Stimulated activated CD4-positive, alpha-beta T cell treated with anti-CD3 and anti-CD28 coated beads, Interleukin-15, amount 100 ng/mL, for 24 hours (primary cell): ENCODE results near the gene PPP3CA.

ENCODE experiments used
- DNase-seq: peaks from one replicate; pipeline ENCODE4 v3.0.0-alpha.2; 2020

The PPP3CA gene

GRCh38 chr4:101169044-101170014, 178.0 kb downstream of the PPP3CA start:
- peak; percentile 62 for DNase-seq

DNA sequence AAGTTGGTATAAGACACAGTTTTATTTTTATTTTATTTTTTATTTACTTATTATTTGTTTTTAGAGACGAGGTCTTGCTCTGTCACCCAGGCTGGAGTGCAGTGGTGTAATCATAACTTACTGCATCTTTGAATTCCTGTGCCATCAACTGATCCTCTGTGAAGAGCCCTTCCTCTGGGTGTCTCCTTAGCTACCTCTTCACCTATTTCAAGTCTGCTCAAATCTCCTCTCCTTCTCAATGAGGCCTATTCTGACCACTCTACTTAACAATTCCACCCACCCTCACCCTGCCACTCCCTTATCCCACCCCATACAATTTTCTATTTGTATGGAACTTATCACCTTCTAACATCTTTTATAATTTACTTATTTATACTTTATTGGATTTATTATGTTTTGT, 183.4 kb downstream of the PPP3CA start:
- DNase-seq, result no peak

DNA sequence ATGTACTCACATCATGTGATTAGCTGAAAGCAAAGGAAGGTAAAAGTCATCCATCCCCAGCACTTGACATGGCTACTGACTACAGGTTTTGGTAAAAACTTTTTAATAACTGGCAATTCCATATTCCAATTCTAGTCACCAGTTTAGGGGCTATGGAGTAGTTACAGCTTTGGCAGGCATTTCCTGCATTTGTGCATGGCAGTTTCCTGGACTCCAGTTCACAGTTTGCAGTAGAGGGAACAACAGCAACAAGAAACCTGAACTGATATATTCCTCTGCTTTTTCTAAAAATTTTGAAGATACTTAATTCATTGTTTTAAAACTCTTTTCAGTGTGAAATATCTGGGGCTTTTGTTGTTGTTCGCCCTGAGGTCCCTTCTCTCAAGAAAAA, 184.3 kb downstream of the PPP3CA start:
- DNase-seq, result no peak

- DNase-seq, result no peak
Measured at GRCh38 chr4:101160792-101161592, 186.3 kb downstream of the PPP3CA start.

DNA sequence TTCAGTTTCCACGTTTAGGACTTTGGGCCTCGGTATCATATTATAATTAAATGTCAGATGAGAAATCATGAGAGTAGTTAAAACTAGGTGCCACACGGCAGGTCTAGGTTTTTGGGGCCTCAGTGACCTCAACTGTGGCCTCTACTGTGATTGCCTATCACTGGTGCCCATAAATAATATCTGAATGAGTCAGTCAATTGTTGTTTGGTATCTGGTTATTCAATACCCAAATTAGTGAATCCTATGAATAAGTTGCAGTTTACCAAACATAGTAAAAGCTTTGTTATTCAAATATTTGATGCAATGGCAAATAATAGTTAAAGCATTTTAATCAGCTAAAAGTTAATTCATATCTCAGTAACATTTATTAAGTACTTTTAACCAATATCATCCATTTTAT, 188.8 kb downstream of the PPP3CA start:
- no peak for DNase-seq

DNA sequence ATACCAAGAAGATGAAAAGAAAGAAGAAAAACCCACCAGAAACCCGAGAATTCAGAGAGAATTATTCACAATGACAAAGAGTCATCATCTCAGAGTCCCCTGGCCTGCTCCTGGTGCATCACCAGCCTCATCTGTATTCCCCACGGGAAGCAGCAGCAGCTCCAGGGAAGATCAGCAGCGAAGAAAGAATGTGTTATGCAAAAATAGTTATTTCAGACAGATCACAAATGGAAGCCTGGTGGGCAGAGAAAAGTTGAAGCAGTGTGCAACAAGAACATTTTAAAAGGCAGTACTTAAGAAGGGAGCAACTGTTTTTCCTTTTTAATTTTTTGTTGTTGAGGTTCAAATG, 189.2 kb downstream of the PPP3CA start:
- no peak for DNase-seq

DNA sequence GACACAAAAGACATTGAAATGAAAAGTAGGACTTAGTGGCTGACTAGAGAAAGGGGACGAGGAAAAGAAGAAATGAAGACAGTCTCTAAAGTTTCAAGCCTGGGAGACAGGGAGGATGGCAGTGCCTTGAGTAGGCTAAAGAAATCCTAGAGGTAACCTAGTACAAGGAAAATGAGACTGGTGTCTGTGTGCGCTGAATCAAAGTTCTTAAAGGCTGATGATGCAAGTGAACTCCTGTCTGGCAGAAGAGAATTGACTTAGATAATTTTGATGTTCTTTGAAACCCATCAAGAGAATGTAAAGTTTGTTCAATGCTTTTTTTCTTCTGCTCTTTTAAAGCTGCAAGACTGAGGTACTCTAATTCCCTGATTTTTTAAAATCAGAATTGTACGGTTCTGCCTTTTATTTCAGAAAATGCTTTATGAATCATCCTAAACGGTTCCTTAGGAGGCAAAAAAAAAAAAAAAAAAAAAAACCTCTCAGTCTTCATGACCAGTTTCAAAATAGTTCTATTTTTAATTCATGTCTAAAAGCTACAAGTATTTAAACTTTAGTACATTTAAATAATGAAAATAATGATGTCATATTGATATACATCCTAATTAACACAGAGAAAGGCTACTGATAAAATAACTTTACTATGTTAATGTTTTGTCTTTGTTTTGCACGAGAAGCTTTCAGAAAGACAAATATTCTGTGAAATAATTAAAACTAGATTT, 189.8 kb downstream of the PPP3CA start:
- no peak for DNase-seq

DNA sequence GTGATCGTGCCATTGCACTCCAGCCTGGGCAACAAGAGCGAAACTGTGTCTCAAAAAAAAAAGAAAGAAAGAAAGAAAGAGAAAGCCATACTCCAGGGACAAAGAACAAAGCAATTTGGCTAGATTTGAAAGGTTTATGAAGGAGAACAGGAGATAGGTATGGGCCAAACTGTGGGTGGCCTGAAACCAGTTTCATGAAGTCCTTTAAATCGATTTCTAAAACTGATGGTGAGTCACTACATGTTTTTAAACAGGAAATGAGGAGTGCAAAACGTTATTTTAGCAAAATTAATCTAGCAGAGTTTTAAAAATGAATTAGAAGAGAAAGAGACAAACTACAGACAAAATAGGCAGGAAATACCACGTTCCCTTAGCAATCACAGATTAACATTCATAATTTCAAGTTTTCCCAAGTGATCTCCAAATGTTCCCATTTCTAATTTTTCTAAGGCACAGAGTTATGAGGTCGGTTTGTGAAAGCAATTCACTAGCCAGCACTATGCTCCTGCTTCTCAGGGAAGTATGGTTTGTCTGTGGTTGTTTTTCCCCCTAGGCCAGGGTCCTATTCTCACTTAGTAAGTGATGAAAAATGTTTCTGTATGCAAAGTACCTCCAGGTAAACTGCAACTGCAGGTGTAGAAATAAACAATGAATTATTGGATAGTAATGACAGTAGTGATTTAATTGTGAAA, 190.6 kb downstream of the PPP3CA start:
- DNase-seq, result peak; percentile 4

DNA sequence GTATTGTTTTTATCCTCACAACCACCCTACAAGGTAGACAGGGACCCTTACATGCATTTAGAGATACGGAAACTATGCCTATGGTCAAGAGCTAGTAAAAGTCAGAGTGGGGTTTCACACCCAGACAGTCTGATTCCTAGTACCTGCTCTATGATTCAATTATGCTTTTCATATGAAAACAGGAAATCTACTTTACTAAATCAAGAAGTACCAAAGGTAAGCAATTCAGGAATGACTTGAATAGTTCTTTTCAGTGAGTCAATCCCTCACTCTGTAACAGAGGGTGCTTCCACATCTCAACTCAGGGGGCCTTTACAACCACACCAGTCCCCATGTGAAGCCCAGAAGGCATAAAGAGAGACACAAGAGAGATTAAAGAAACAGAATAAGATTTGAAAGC, 191.4 kb downstream of the PPP3CA start:
- peak; percentile 25 for DNase-seq

GRCh38 chr4:101155368-101155767, 192.0 kb downstream of the PPP3CA start:
- DNase-seq, result no peak

GRCh38 chr4:101153653-101154052, 193.7 kb downstream of the PPP3CA start:
- no peak for DNase-seq

DNA sequence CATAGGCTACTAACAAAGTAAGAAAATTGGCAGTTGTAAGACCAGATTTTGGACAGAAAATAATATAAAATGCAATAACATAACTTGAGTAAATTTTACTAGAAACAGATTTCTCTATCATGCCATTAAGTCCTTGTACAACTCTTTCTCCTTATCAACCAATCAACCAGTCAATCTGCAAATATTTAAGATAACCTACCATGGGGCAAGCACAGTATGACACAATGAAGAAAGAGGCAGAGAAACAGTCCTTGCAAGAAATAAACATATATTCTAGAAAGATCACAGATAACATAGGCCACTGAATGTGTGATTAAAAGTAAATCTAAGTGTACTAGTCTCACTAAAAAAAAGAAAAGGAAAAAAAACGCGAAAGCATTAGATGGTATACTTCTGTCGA, 194.8 kb downstream of the PPP3CA start:
- DNase-seq, result no peak

DNA sequence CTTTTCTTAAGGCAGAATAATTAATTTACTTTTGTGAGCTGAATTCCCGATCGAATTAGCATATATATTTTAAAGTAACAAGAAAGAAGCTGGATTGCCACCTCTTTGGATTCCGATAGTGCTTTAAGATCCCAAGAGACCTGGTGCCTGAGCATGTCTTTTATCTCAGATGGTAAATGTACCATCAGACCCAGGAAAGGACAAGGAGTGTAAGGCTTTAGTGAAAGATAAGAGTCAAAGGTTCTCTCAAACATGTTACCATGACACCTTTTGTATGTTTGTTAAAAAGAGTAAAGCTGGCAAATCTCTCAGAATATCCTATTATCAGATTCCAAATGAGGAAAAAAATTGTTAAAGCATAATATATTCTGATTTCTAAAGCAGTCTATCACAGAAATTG, 198.8 kb downstream of the PPP3CA start:
- DNase-seq, result no peak

- DNase-seq, result no peak
Measured at GRCh38 chr4:101147283-101147682, 200.0 kb downstream of the PPP3CA start.

GRCh38 chr4:101145021-101145420, 202.3 kb downstream of the PPP3CA start:
- DNase-seq, result no peak

- no peak for DNase-seq
Measured at GRCh38 chr4:101142259-101142658, 205.1 kb downstream of the PPP3CA start.

DNA sequence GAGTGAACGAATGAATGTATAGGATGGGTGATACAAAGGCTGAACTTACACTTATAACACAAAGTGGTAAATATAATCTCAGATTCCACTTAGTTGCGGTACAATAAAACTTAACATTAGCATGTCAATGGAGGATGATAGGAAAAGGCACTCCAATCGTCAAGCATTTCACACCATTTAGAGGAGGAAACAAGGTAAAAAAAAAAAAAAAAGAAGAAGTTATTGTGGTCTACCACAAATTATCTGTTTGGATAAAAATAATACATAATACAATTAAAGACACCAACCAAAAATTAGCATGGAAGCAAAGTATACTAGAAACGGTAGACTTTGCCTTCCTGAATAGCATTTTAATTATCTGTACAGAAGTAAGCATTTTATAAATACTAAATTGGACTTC, 205.5 kb downstream of the PPP3CA start:
- no peak for DNase-seq

GRCh38 chr4:101141230-101141629, 206.1 kb downstream of the PPP3CA start:
- DNase-seq, result no peak

- no peak for DNase-seq
Measured at GRCh38 chr4:101140228-101140627, 207.1 kb downstream of the PPP3CA start.

DNA sequence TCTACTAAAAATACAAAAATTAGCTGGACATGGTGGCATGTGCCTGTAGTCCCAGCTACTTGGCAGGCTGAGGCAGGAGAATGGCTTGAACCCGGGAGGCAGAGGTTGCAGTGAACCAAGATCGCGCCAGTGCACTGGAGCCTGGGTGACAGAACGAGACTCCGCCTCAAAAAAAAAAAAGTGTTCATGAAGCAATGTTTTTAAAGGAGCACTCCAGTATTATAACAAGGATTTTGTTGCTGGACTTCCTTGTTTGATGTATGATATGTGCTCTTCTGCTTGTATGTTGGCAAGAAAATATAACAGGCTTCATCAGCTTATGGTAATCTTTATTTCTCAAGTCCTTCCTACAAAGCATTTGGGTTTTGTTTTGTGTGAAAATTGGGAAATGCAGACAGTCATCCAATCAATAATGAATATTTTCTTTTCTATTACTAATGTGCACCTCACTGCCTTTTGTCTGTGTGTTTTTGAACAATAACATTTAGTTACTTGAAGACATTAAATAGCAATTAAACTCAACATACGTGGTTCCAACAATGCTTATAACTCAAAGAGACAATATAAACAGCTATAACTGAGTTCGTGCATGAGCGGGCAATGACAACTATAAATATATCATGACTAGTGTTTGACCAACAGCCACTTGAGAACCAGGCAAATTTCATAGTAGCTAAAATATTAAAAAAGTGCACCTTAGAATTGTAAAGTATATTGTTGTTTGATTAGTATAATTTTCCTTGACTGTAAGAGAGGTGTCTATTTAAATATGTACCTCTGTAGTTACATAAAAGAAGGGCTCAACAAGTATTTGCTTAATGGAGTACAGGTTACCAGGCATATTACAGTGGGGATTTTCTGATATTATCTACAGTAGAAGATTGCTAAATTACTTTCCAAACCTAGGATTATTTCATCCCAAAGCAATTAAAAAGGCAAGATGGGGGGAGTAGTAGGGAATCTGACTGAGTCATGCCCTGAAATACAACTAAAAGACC, 210.7 kb downstream of the PPP3CA start:
- no peak for DNase-seq

GRCh38 chr4:101135371-101136010, 211.8 kb downstream of the PPP3CA start:
- DNase-seq, result no peak
